Measurements from ENCODE around the gene GTF2A1L.

DNA sequence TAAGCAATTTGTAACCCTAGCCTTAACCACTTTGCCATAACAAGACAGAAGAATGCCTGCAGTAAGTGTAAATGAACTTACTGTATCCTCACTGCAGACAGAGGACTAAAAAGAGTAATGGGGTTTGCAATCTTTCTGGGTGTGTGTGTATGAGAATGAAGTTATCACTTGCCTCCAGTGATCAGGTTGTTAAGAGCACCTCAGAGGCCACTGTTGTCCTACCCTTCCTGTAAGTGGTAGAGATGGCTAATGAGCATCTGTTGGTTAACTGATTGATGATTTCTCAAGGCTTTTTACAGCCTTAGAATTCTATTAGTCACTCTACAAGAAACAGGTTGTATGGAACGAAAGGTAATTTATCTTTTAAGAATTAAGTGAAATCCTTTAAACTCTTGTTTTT is 27.6 kb upstream of the GTF2A1L start:
- TF ChIP-seq POLR2A (IDR thresholded peaks at IDR 0.05; ENCODE audit: low read depth, low read length) (no peak), POLR2AphosphoS5 (IDR thresholded peaks at IDR 0.05; ENCODE audit: low read depth, low read length) (no peak), TAF1 (IDR thresholded peaks at IDR 0.05; ENCODE audit: borderline replicate concordance, low read depth, low read length) (no peak)

Measured in GM12892 (cell line).